ENCODE data around the gene GALK1.

Gene GALK1

GRCh38 chr17:75727391-75727790 is 37.6 kb downstream of the GALK1 start:
- no peak for DNase-seq (ENCODE audit: low read depth in 1 of 2, low spot score in 1 of 2)

- DNase-seq (ENCODE audit: low read depth in 1 of 2, low spot score in 1 of 2): no peak
Observed at GRCh38 chr17:75725504-75725903, 39.5 kb downstream of the GALK1 start.

- DNase-seq (ENCODE audit: low read depth in 1 of 2, low spot score in 1 of 2): no peak
Observed at GRCh38 chr17:75724016-75725003, 40.7 kb downstream of the GALK1 start.

- no peak for DNase-seq (ENCODE audit: low read depth in 1 of 2, low spot score in 1 of 2)
Observed at GRCh38 chr17:75723171-75723930, 41.6 kb downstream of the GALK1 start.

- no peak for DNase-seq (ENCODE audit: low read depth in 1 of 2, low spot score in 1 of 2)
Observed at GRCh38 chr17:75722542-75723095, 42.4 kb downstream of the GALK1 start.

GRCh38 chr17:75722076-75722475 is 42.9 kb downstream of the GALK1 start:
- DNase-seq (ENCODE audit: low read depth in 1 of 2, low spot score in 1 of 2): no peak

- DNase-seq (ENCODE audit: low read depth in 1 of 2, low spot score in 1 of 2): no peak
Observed at GRCh38 chr17:75721463-75722011, 43.5 kb downstream of the GALK1 start.

GRCh38 chr17:75720656-75721462 is 44.1 kb downstream of the GALK1 start, which contains the start of gene ITGB4:
Gene ITGB4 (plus strand): TSS chr17:75721459. CDS start chr17:75724704, 3,245 bp downstream.
- peak; percentile 35 to 37 for DNase-seq (ENCODE audit: low read depth in 1 of 2, low spot score in 1 of 2)

GRCh38 chr17:75719732-75720131 is 45.3 kb downstream of the GALK1 start:
- no peak for DNase-seq (ENCODE audit: low read depth in 1 of 2, low spot score in 1 of 2)

- DNase-seq (ENCODE audit: low read depth in 1 of 2, low spot score in 1 of 2): no peak
Observed at GRCh38 chr17:75712446-75712845, 52.5 kb downstream of the GALK1 start.
